CD4-positive, alpha-beta T cell treated with Interleukin-10 for 1 hour (primary cell): ENCODE results near the gene ADAMTSL5.
"Not testable (repeated sequence)": the region's sequence is repeated elsewhere in the genome, so short reads cannot be mapped to it uniquely, and the experiment has no call there.

Experiments used
- DNase-seq: peaks from one replicate; pipeline ENCODE4 v3.0.0-alpha.2; 2020

The ADAMTSL5 gene

GRCh38 chr19:1511318-1512317 is 1.2 kb downstream of the ADAMTSL5 start:
- no peak for DNase-seq

- no peak for DNase-seq
Observed at GRCh38 chr19:1510807-1511206, 2.0 kb downstream of the ADAMTSL5 start.

- no peak for DNase-seq
Observed at GRCh38 chr19:1510442-1510806, 2.4 kb downstream of the ADAMTSL5 start.

DNA sequence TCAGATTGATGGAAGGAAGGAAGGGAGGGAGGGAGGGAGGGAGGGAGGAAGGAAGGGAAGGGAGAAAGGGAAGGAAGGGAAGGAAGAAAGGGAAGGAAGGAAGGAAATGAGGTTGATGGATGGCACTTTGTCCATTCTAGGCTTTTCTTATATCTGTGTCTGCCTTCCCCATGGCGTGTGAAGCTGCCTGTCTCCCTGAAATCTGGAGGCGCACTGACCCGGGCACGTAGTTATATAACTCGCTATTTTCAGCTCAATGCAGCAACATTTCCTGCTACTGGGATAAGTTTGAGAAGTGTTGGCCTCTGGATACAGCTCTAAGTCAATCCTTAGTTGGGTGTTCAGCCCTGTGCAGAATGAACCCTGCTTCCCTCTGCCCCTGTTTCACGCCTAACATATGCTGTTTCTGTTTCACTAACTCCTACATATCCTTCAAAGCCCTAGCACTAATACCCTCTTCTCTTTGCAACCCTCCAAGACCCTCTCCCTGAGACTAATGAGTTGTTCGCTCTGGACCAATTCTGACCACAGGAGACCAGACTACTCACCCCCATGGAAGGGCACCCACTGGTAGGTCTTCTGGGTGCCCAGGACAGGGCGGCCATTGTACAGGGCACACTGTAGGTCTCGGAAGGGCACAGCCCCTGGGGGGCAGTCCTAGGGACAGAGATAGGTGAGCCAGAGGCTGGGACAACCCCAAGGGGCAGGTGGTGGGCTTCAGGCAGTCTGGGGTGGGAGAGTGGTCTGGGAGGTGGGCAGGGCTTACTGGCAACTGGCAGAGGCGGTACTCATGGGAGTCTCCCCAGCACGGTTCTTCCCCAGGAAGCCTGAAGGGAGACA is 3.0 kb downstream of the ADAMTSL5 start:
- DNase-seq, result no peak

- DNase-seq, result no peak
Observed at GRCh38 chr19:1508507-1508856, 4.3 kb downstream of the ADAMTSL5 start.

- DNase-seq, result peak; percentile 95
Observed at GRCh38 chr19:1507763-1508506, 4.9 kb downstream of the ADAMTSL5 start.

GRCh38 chr19:1507192-1507660 is 5.6 kb downstream of the ADAMTSL5 start:
- no peak for DNase-seq

DNA sequence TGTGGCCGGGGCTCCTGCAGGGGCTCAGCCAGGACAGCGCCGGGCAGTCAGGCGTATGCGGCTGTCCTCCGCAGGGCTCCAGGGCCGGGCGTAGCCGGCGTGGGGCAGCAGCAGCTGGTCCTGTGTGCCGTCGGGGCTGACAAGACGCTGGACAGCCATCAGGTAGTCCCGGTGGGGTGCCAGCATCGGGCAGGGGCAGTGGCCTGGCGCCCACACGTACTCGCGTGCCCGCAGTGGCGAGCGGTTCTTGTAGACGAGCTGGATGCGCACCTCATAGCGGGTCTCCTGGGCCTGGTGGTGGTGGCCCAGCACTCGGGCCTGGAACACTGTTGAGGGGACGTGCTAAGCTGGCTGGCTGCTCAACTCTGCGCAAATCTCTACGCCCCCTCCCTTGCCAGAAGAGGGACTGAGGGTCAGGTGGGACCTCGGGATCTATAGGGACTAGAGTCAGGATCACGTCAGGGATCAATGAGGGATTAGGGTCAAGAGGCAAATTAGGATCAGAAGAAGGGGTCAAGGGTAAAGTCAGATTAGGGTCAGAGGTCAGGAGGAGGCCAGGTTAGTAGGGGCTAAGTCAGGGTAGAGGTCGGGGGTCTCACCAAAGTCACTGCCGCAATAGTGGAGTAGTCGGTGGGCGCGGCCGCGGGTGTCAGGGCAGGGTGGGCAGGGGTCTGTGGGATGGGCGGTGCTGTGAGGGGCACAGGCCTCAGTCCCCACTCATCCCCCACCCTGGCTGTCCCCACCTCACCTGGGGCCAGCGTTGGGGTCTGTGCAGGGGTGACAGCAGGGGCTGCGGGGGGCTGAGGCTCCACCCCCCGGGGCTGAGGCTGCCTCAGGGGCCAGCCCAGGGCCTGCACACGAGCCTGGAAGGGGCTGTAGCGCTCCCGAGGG is 6.6 kb downstream of the ADAMTSL5 start:
- no peak for DNase-seq

DNA sequence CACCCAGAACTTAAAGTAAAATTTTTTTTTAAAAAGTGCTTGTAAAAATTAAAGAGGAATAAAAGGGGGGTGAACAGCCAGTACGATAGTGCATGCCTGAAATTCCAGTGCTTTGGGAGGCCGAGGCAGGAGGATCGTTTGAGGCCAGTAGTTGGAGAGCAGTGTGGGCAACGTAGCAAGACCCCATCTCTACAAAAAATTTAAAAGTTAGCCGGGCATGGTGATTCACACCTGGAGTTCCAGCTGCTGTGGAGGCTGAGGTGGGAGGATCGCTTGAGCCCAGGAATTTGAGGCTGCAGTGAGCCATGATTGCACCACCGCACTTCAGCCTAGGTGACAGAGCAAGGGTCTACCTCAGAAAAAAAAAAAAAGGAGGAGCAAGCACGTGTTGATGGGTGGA is 7.8 kb downstream of the ADAMTSL5 start:
- DNase-seq, result no peak

- no peak for DNase-seq
Observed at GRCh38 chr19:1503925-1504773, 8.7 kb downstream of the ADAMTSL5 start.

GRCh38 chr19:1503089-1503924 is 9.5 kb downstream of the ADAMTSL5 start:
- DNase-seq, result peak; percentile 66

- DNase-seq, result no peak
Observed at GRCh38 chr19:1502433-1503088, 10.3 kb downstream of the ADAMTSL5 start.

GRCh38 chr19:1501200-1501595 is 11.6 kb downstream of the ADAMTSL5 start:
- no peak for DNase-seq

DNA sequence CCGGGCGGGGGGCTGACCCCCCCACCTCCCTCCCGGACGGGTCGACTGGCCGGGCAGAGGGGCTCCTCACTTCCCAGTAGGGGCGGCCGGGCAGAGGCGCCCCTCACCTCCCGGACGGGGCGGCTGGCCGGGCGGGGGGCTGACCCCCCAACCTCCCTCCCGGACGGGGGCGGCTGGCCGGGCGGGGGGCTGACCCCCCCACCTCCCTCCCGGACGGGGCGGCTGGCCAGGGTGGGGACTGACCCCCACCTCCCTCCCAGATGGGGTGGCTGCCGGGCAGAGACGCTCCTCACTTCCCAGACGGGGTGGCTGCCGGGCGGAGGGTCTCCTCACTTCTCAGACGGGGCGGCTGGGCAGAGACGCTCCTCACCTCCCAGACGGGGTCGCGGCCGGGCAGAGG is 13.6 kb downstream of the ADAMTSL5 start:
- DNase-seq, result not testable (repeated sequence)

- no peak for DNase-seq
Observed at GRCh38 chr19:1497578-1498235, 15.1 kb downstream of the ADAMTSL5 start.

- DNase-seq, result no peak
Observed at GRCh38 chr19:1496714-1497577, 15.9 kb downstream of the ADAMTSL5 start.

DNA sequence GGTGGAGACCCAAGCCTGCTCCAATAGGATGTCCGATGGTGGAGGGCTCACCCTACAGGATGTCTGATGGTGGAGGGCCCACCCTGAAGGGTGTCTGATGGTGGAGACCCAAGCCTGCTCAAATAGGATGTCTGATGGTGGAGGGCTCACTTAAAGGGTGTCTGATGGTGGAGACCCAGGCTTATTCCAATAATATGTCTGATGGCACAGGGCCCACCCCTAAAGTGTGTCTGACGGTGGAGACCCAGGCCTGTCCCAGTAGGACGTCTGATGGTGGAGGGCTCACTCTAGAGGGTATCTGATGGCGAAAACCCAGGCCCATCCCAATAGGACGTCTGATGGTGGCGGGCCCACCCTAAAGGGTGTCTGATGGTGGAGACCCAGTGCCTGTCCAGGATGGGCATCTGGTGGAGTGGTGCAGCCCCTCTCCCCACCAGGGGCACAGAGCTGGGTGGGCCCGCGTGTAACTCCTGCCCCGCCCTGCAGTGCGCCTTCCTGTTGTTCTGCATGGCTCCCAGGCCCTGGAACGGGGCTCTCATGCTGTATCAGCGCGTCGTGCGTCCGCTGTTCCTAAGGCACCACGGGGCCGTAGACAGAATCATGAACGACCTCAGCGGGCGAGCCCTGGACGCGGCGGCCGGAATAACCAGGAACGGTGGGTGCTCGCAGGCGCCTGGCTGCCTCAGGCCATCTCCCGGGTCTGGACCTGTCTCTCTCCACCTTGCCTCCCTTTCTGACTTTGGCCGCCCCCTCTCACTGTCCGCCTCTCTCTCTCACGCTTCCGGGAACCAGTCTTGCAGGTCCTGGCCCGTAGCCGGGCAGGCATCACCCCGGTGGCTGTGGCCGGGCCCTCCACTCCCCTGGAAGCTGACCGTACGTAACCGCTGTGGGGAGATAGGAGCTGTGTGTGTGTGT is 16.8 kb downstream of the ADAMTSL5 start:
- DNase-seq, result no peak
